Stimulated activated CD8-positive, alpha-beta memory T cell treated with anti-CD3 and anti-CD28 coated beads, Interleukin-15, amount 100 ng/mL, for 4 hours (primary cell): ENCODE measurements around the gene HGS.

Experiments used
- DNase-seq, 2 donors: peaks; one replicate each; pipeline ENCODE4 v3.0.0-alpha.2; 2020; ENCODE audit warnings: low read depth in 2 of 2

Gene HGS

DNA sequence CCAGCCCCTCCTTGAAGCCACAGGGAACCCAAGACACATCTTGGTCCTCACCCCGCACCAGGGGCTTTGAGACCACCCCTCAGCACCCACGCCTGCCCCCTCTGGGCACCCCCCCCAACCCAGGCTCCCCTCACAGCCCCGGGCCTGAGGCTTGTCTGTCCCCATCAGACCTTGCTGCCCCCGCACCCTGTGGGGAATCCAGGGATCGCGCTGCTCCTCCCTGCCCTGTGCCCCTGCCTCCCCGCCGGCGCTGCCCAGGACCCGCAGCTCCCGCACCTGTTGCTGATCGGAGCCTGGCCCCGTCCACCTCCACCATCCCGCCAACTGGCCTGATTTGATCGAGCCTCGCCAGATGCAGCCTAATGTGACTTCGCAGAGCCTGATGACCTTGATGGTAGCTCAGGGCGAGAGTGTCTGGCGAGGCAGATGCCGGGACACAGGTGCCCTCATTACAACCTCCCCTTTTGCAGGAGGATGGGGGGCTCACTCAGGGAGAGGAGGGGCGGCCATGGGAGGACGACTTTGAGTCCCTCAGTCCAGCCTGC lies 57.3 kb downstream of the HGS start:
- no peak for DNase-seq

DNA sequence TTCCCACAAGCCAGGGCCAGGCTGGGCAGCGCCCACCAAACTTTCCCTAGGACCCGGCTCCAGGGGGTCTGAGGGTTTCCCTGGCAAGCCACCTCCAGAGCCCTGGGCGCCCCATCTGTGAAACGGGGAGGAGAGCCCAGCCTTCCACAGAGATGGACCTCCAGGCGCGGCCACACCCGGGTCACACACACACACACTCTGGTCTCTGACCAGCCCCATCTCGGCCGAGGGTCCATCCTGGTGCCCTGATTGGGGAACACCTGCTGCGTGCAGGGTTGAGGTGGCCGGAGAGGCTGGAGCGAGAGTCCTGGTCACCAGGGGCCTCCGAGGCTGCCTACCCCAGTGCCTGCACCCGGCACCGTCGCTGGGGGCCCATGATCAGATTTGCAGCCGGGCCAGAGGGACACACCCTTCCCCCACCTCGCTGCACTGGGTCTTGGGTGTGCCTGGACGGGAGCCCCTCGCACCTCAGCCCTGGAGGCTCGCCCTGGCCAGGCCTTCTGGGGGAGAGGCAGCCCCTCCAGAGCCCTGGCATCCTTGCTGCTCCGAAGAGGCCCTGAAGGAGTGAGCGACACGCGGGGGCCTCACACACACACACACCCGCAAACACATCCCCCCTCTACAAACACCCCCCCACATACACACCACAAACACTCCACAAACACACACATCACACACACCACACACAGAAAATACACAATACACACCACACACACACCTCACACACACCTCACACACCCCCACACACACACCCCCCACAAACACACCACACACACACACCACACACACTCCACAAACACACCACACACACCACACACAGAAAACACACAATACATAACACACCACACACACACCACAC lies 58.0 kb downstream of the HGS start:
- DNase-seq: no peak
